NCI-H748 treated with DMSO at 0.1 percent for 48 hours (cell line): Measurements from ENCODE around the gene FBXO5.

Experiments
- DNase-seq: peaks from one replicate; lab custom pipeline; 2025; lab: John Stamatoyannopoulos, UW

FBXO5 gene

DNA sequence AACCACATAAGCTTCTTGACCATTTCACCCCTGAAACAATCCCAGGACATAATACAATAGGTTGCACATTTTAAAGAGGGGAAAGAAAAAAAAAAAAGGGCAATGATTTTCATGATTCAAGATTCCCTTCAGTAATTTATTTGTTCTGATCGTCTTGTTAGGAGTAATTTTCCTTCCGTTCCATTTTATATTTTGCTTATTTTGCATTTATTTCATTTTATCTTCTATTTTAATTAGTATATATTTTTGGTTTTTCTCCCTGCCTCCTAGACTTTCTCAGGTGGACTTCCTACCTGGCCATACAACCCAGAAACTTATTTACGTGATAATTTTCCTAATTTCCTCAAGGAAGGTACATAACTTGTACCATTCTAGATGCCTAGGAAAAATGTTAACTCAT, 32.6 kb downstream of the FBXO5 start:
- DNase-seq: no peak

DNA sequence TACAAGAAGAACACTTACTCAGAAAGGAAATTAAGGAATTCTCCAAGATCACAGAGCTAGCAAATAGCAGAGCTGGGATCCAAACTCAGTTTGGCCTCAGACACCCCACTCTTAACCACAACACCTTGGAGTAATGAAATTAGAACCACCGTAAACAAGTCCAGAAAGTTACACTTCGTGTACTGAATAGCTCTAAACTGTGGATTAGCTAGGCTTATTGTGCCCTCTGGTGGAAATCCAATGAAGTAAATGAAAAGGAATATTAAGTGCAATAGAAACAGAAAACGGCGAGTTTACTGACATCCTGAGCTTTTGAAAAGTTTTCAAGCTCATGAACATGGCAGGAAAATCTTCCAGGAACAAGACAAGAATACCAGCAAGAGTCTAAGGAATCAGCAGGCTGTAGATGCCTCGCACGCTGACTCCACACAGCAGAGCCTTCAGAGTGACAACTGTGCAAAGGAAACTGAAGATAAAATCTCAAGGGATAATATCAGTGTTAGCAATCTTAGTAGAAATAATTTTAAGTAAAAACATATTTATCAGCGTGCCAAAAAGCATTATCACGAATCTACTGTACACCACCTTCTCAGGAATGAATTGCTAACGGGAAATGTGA, 34.6 kb downstream of the FBXO5 start:
- DNase-seq: peak; percentile 22

DNA sequence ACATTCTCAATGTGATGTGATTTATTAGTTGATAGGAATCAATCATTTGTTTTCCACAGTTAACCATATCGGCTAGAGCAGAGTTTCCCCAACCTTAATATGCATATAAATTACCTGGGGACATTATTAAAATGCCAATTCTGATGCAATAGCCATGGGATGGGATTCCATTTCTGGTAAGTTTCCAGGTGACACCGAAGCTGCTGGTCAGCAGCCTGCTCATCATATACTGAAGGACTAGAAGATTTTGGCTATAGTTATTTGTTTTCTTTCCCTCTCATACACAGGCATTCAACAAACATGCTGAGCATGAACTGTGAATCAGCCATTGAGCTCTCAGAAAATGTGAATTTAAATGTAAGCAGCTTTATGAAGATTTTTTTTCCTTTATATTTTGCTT, 35.8 kb downstream of the FBXO5 start:
- DNase-seq: no peak

DNA sequence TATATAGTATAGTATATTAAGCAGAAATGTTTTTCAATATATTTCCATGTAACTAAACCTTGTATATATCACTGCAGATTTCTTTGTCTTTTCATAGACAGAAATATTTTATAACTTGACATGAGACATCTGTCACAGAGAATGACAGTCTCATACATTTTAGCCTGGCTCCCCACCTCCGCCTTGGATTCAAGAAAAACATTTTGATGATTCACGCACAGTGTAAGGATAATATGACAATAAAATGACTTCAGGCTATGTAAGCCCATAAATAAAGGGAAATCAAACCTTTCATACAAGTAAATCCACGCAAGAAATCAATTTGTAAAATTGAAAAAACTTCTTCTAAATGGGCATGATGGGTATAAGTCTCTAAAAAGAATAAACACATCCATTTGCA, 36.4 kb downstream of the FBXO5 start:
- no peak for DNase-seq

DNA sequence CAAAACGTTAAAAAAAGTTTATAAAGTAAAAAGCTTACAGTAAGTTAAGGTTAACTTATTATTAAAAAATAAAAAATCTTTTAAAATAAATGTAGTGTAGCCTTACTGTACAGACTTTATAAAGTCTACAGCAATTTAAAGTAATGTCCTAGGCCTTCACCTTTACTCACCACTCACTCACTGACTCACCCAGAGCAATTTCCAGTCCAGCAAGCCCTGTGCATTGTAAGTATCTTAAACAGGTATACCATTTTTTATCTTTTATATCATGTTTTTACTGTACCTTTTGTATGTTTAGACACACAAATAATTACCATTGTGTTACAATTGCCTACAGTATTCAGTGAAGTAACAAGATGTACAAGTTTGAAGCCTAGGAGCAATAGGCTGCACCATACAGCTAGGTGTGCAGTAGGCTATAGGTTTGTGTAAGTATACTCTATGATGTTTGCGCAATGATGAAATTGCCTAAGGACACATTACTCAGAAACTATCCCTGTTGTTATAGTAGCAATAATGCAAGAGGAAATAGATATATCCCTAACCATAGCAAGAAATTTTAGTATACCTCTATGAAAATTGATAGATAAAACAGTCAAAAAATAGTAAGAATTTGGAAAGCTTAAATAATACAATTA, 39.5 kb downstream of the FBXO5 start:
- DNase-seq: no peak

DNA sequence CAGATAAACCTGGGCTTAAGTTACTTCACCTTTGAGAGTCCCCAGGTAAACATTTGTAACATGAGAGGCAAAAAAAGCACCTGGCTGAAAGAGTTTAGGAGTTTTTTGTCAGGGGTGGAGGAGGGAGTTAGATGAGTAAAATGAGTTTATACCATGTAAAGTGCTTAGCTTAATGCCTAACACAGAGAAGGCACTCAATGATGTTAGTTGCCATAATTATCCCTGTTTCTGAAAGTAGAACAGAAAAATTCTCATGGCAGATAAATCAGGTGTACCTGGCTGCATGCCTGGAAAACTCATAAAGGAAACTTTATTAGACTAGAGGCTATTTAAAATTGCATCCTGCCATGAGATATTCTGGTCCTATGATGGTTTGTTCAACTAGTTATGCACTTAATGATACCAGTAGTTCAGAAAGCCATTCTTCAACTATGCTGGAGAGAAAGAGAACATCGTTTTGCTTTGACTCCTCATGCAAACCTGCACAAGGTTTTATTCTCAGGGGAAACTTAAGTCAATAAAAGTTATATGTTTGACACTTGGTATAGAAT, 40.4 kb downstream of the FBXO5 start:
- DNase-seq: no peak

DNA sequence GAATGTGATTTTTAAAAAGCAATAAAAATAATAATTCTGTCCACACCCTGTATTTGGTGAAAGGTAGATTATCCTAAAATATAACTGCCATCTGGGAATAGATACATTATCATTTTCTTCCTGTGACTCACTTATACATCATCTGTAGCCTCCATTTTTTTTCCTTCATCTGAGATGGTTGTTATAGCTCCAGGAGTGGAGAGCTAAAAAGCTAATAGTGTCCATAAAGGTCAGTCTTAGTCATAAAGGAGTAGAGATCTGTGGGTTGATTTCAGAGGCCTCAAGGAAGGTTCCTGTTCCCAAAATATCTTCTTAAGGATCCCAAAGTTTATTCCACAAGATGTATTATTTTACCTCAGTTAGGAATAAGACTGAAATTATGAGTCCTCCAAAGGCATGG, 41.1 kb downstream of the FBXO5 start:
- no peak for DNase-seq

DNA sequence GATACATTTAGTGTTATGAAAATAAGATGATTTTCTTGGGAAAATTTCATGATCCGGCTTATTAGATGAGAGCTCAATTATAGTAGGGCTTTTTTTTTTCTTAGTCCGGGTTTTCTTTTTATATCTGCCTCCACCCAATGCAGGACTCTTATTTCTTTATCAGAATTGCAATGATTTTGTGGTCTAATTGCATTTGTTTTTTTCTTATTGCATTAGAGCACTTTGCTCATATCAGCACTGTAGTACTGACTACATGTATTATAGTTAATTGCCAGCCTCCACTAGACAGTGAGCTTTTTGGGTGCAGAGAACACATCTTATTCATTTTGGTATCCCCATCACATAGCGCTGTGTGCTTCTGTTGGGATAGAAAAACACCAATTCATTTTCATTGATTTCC, 50.0 kb downstream of the FBXO5 start:
- no peak for DNase-seq

DNA sequence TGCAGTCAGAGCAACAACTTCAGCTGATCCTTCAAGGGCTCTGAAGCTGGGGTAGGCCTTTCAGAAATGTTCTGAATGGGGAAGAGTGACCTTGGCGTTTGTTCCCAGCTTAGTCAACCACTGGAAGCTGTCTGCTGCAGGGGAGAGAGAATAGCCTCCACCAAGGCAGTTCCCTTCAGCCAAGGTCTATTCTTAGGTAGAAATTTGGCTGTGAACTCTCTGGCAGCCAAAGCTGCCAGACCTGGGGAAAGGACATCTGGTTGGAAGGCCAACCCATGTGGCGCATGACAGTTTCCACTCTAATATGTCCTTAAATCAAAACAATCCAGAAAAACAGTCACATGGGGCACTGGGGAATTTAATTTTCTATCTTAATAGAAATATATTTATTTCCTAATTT, 60.1 kb downstream of the FBXO5 start:
- no peak for DNase-seq
